Measurements from ENCODE around the gene ITIH6. TPM values are rescaled to one million over a fixed set of nuclear protein-coding genes. Genes with fewer than 3 reads are reported as not detected.

Gene ITIH6
- total and polyA plus RNA-seq, 2 experiments from 2014 or later, result not detected

- H3F3A ChIP-seq (ENCODE audit: insufficient read depth), result no peaks in the 10 kb centered on the region
- H3K9ac ChIP-seq, result no peak overlapping the region
- H3K36me3 ChIP-seq (ENCODE audit: low read depth), result no peaks in the 10 kb centered on the region
- TF ChIP-seq EZH2 (IDR thresholded peaks at IDR 0.05; ENCODE audit: insufficient read depth, poor library complexity, severe bottlenecking) (no peak), EZH2phosphoT487 (IDR thresholded peaks at IDR 0.05; ENCODE audit: insufficient read depth, low read depth) (no peak)
- WGBS, 2 experiments (ENCODE audit: low coverage in 1 of 2, low lambda C conversion rate in 2 of 2, missing lambda C conversion rate in 2 of 2), result 33 to 46% methylated on average over 1 of the region's 1 CpG
- H3K4me2 ChIP-seq (ENCODE audit: unreplicated experiment), result no peak overlapping the region
- no peaks in the 10 kb centered on the region for H3K27me3 ChIP-seq (replicated peaks; ENCODE audit: insufficient read depth)
- no peaks in the 10 kb centered on the region for H3K4me1 ChIP-seq (ENCODE audit: insufficient read depth)
- no peaks in the 10 kb centered on the region for H3K9me2 ChIP-seq (ENCODE audit: insufficient read depth)
- H3K9me3 ChIP-seq (ENCODE audit: low read depth), result no peaks in the 10 kb centered on the region
- no peak overlapping the region for H3K4me3 ChIP-seq
- H3K27ac ChIP-seq, result no peak overlapping the region
- no peaks in the 10 kb centered on the region for H4K20me1 ChIP-seq (ENCODE audit: insufficient read depth)
- in situ Hi-C loops (cut with MboI), result no loop called here
- H2AFZ ChIP-seq, result no peak overlapping the region
- no peaks in the 10 kb centered on the region for H3K79me2 ChIP-seq (ENCODE audit: insufficient read depth)
- no peak for DNase-seq
These were observed 82.4 kb downstream of the ITIH6 start for GRCh38 chrX:54715621-54716020.

DNA sequence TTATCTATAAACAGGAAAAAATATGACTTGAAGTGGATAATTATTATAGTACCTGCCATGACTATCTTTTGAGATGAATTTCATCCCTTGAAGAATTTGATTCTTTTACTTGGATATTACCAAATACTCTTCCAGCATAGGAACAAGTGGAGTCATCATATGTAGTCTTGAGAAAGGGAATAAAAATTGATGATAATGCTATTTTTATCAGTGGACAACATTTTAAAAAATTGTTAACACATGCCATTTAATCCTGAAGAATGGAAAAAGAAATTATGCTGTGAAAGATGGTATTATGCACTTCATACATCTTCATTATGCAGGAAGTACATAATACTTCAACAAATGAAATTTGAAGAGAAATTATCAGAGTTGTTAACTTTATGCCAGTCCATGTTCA, 83.6 kb downstream of the ITIH6 start:
- Histone ChIP-seq H3K27ac (no peak overlapping the region), H3K4me2 (ENCODE audit: unreplicated experiment) (no peak overlapping the region), H3K79me2 (ENCODE audit: insufficient read depth) (no peaks in the 10 kb centered on the region), H4K20me1 (ENCODE audit: insufficient read depth) (no peaks in the 10 kb centered on the region), H3K9me3 (ENCODE audit: low read depth) (no peaks in the 10 kb centered on the region), H3K9ac (no peak overlapping the region), H3K4me1 (ENCODE audit: insufficient read depth) (no peaks in the 10 kb centered on the region), H3K4me3 (no peak overlapping the region), H3K36me3 (ENCODE audit: low read depth) (no peaks in the 10 kb centered on the region), H3F3A (ENCODE audit: insufficient read depth) (no peaks in the 10 kb centered on the region), H3K27me3 (replicated peaks; ENCODE audit: insufficient read depth) (no peaks in the 10 kb centered on the region), H2AFZ (no peak overlapping the region), H3K9me2 (ENCODE audit: insufficient read depth) (no peaks in the 10 kb centered on the region)
- TF ChIP-seq EZH2phosphoT487 (IDR thresholded peaks at IDR 0.05; ENCODE audit: insufficient read depth, low read depth) (no peak), EZH2 (IDR thresholded peaks at IDR 0.05; ENCODE audit: insufficient read depth, poor library complexity, severe bottlenecking) (no peak)
- in situ Hi-C loops (cut with MboI), result no loop called here
- no peak for DNase-seq

DNA sequence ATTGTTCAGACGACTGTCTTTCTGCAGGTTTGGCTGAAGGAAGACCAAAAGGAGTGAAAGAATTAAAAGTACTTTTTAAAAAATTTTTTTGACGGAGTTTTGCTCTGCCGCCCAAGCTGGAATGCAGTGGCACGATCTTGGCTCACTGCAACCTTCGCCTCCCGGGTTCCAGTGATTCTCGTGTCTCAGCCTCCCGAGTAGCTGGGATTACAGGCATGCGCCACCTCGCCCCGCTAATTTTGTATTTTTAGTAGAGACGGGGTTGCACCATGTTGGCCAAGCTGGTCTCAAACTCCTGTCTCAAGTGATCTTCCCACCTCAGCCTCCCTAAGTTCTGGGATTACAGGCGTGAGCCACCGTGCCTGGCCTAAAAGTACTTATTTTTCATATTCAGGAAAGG, 86.3 kb downstream of the ITIH6 start:
- H3K4me3 ChIP-seq, result no peak overlapping the region
- no peaks in the 10 kb centered on the region for H3K27me3 ChIP-seq (replicated peaks; ENCODE audit: insufficient read depth)
- H3K9ac ChIP-seq, result no peak overlapping the region
- H2AFZ ChIP-seq, result no peak overlapping the region
- H4K20me1 ChIP-seq (ENCODE audit: insufficient read depth), result no peaks in the 10 kb centered on the region
- no peaks in the 10 kb centered on the region for H3K79me2 ChIP-seq (ENCODE audit: insufficient read depth)
- H3K9me2 ChIP-seq (ENCODE audit: insufficient read depth), result no peaks in the 10 kb centered on the region
- TF ChIP-seq EZH2 (IDR thresholded peaks at IDR 0.05; ENCODE audit: insufficient read depth, poor library complexity, severe bottlenecking) (no peak), EZH2phosphoT487 (IDR thresholded peaks at IDR 0.05; ENCODE audit: insufficient read depth, low read depth) (no peak)
- H3F3A ChIP-seq (ENCODE audit: insufficient read depth), result no peaks in the 10 kb centered on the region
- H3K4me2 ChIP-seq (ENCODE audit: unreplicated experiment), result no peak overlapping the region
- no peak overlapping the region for H3K27ac ChIP-seq
- 18 to 62% methylated on average over 4 to 13 of the region's 14 CpGs for WGBS, 2 experiments (ENCODE audit: low coverage in 1 of 2, low lambda C conversion rate in 2 of 2, missing lambda C conversion rate in 2 of 2)
- H3K36me3 ChIP-seq (ENCODE audit: low read depth), result no peaks in the 10 kb centered on the region
- H3K9me3 ChIP-seq (ENCODE audit: low read depth), result no peaks in the 10 kb centered on the region
- DNase-seq, result no peak
- H3K4me1 ChIP-seq (ENCODE audit: insufficient read depth), result no peaks in the 10 kb centered on the region
- in situ Hi-C loops (cut with MboI), result no loop called here

DNA sequence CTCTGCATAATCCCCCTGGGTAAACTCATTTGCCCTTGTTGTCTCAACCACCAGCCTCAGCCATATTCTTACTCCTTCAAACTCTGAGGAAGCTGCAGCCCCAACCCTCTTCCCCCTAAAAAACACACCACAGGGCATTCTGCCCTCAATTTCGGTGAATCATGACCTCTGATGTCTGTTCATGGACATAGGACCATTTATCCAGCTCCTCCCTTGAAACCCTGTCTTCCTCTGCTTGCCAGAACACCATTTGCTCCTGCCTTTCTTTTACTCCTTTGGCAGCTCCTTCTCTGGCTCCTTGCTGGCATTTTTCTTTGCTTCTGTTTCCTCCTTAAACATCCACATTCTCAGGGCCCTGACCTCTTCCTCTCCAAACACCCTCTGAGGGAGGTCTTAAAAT, 87.1 kb downstream of the ITIH6 start:
- Histone ChIP-seq H3K27ac (no peak overlapping the region), H3F3A (ENCODE audit: insufficient read depth) (no peaks in the 10 kb centered on the region), H3K9me2 (ENCODE audit: insufficient read depth) (no peaks in the 10 kb centered on the region), H4K20me1 (ENCODE audit: insufficient read depth) (no peaks in the 10 kb centered on the region), H3K36me3 (ENCODE audit: low read depth) (no peaks in the 10 kb centered on the region), H3K4me1 (ENCODE audit: insufficient read depth) (no peaks in the 10 kb centered on the region), H3K4me2 (ENCODE audit: unreplicated experiment) (no peak overlapping the region), H3K79me2 (ENCODE audit: insufficient read depth) (no peaks in the 10 kb centered on the region), H3K4me3 (no peak overlapping the region), H3K9me3 (ENCODE audit: low read depth) (no peaks in the 10 kb centered on the region), H3K27me3 (replicated peaks; ENCODE audit: insufficient read depth) (no peaks in the 10 kb centered on the region), H2AFZ (no peak overlapping the region), H3K9ac (no peak overlapping the region)
- in situ Hi-C loops (cut with MboI), result no loop called here
- no peak for TF ChIP-seq EZH2phosphoT487 (IDR thresholded peaks at IDR 0.05; ENCODE audit: insufficient read depth, low read depth)
- TF ChIP-seq EZH2 (IDR thresholded peaks at IDR 0.05; ENCODE audit: insufficient read depth, poor library complexity, severe bottlenecking), result no peak
- no peak for DNase-seq
- WGBS, 2 experiments (ENCODE audit: low coverage in 1 of 2, low lambda C conversion rate in 2 of 2, missing lambda C conversion rate in 2 of 2), result 0% methylated on average over 1 of the region's 1 CpG

- H3K36me3 ChIP-seq (ENCODE audit: low read depth), result no peaks in the 10 kb centered on the region
- 7 to 10% methylated on average over 2 of the region's 2 CpGs for WGBS, 2 experiments (ENCODE audit: low coverage in 1 of 2, low lambda C conversion rate in 2 of 2, missing lambda C conversion rate in 2 of 2)
- H3K27ac ChIP-seq, result no peak overlapping the region
- no peaks in the 10 kb centered on the region for H4K20me1 ChIP-seq (ENCODE audit: insufficient read depth)
- no peaks in the 10 kb centered on the region for H3K4me1 ChIP-seq (ENCODE audit: insufficient read depth)
- no peak overlapping the region for H3K4me3 ChIP-seq
- no peak for DNase-seq
- in situ Hi-C loops (cut with MboI), result no loop called here
- no peak overlapping the region for H2AFZ ChIP-seq
- no peaks in the 10 kb centered on the region for H3F3A ChIP-seq (ENCODE audit: insufficient read depth)
- no peaks in the 10 kb centered on the region for H3K27me3 ChIP-seq (replicated peaks; ENCODE audit: insufficient read depth)
- no peaks in the 10 kb centered on the region for H3K79me2 ChIP-seq (ENCODE audit: insufficient read depth)
- no peak overlapping the region for H3K9ac ChIP-seq
- no peaks in the 10 kb centered on the region for H3K9me3 ChIP-seq (ENCODE audit: low read depth)
- no peaks in the 10 kb centered on the region for H3K9me2 ChIP-seq (ENCODE audit: insufficient read depth)
- no peak overlapping the region for H3K4me2 ChIP-seq (ENCODE audit: unreplicated experiment)
- TF ChIP-seq EZH2 (IDR thresholded peaks at IDR 0.05; ENCODE audit: insufficient read depth, poor library complexity, severe bottlenecking), result no peak
- no peak for TF ChIP-seq EZH2phosphoT487 (IDR thresholded peaks at IDR 0.05; ENCODE audit: insufficient read depth, low read depth)
These were observed 89.7 kb downstream of the ITIH6 start for GRCh38 chrX:54708404-54708803.

Small RNA genes lying within 50 kb of the gene (small RNA-seq; reads per million reads assigned to genes)
- gene AL049732.1 (ENCODE audit: low read depth, low replicate concordance) (not detected), gene SNORA11 (ENCODE audit: low read depth, low replicate concordance) (2.1 reads per million, percentile 67 among the genes with 10 or more reads in this experiment)

Other genes starting within 250 kb of the ITIH6 start
- 251 and 253 TPM in 2 replicates for gene MAGED2, start 9.5 kb upstream of the ITIH6 start, total RNA-seq (2014; rRNA removed; shearing (Covaris generic))
- 274 and 285 TPM in 2 replicates for gene MAGED2, start 9.5 kb upstream of the ITIH6 start, polyA plus RNA-seq (2016; fragmentation: Nextera tagmentation; extraction: Ambion mirVana)
- 15.0 and 17.7 TPM in 2 replicates for gene TRO, start 122.6 kb upstream of the ITIH6 start, total RNA-seq (2014; rRNA removed; shearing (Covaris generic))
- gene TRO, start 122.6 kb upstream of the ITIH6 start, polyA plus RNA-seq (2016; fragmentation: Nextera tagmentation; extraction: Ambion mirVana), result 13.6 and 16.4 TPM in 2 replicates
- not detected in 2 replicates for gene PFKFB1, start 195.9 kb upstream of the ITIH6 start, total RNA-seq (2014; rRNA removed; shearing (Covaris generic))
- not detected in 2 replicates for gene PFKFB1, start 195.9 kb upstream of the ITIH6 start, polyA plus RNA-seq (2016; fragmentation: Nextera tagmentation; extraction: Ambion mirVana)
- 7.8 and 8.0 TPM in 2 replicates for gene APEX2, start 202.1 kb upstream of the ITIH6 start, total RNA-seq (2014; rRNA removed; shearing (Covaris generic))
- 13.7 and 17.5 TPM in 2 replicates for gene APEX2, start 202.1 kb upstream of the ITIH6 start, polyA plus RNA-seq (2016; fragmentation: Nextera tagmentation; extraction: Ambion mirVana)
- not detected in 2 replicates for gene ALAS2, start 232.7 kb upstream of the ITIH6 start, total RNA-seq (2014; rRNA removed; shearing (Covaris generic))
- gene ALAS2, start 232.7 kb upstream of the ITIH6 start, polyA plus RNA-seq (2016; fragmentation: Nextera tagmentation; extraction: Ambion mirVana), result not detected in 2 replicates